Measurements from ENCODE around the gene MTOR. TPM values are rescaled to one million over a fixed set of nuclear protein-coding genes. Genes with fewer than 3 reads are reported as not detected.

The MTOR gene
- total RNA-seq, 1 donor from 2014 or later = 23.6 TPM

- Histone ChIP-seq H3K27ac (no peak overlapping the region), H3K4me3 (no peak overlapping the region), H3K27me3 (no peaks in the 10 kb centered on the region), H3K4me1 (peaks cover 26% of the 10 kb centered on the region), H3K9me3 (no peaks in the 10 kb centered on the region), H3K36me3 (peaks cover 0 to 21% of the 10 kb centered on the region in 2 donors)
- no peak for DNase-seq (ENCODE audit: extremely low spot score in 2 of 2)
- intact Hi-C loops (cut with DNase I) = no loop called here
- TF ChIP-seq, protein P1, sequence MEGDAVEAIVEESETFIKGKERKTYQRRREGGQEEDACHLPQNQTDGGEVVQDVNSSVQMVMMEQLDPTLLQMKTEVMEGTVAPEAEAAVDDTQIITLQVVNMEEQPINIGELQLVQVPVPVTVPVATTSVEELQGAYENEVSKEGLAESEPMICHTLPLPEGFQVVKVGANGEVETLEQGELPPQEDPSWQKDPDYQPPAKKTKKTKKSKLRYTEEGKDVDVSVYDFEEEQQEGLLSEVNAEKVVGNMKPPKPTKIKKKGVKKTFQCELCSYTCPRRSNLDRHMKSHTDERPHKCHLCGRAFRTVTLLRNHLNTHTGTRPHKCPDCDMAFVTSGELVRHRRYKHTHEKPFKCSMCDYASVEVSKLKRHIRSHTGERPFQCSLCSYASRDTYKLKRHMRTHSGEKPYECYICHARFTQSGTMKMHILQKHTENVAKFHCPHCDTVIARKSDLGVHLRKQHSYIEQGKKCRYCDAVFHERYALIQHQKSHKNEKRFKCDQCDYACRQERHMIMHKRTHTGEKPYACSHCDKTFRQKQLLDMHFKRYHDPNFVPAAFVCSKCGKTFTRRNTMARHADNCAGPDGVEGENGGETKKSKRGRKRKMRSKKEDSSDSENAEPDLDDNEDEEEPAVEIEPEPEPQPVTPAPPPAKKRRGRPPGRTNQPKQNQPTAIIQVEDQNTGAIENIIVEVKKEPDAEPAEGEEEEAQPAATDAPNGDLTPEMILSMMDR (IDR thresholded peaks at IDR 0.05) = no peak
- TF ChIP-seq POLR2AphosphoS5 (IDR thresholded peaks at IDR 0.05; ENCODE audit: insufficient read depth in 1 of 2, low read depth in 1 of 2) (no peak), POLR2A (IDR thresholded peaks at IDR 0.05) (no peak)
Measured at GRCh38 chr1:11058026-11058425, 204.3 kb downstream of the MTOR start.

DNA sequence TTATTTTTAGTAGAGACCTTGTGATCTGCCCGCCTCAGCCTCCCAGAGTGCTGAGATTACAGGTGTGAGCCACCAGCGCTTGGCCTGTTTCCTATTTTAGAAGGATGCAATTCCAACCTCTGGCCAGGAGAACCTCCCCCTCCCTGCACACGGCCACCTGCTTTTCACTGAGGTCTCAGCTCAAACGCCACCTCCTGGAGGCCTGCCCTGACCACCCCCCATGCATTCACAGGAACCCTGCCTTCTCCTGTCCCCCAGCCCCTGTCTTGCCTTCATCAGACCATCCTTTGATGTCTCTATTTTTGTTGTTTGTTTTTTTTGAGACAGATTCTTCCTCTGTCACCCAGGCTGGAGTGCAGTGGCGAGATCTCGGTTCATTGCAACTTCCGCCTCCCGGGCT lies 204.9 kb downstream of the MTOR start:
- no peak for TF ChIP-seq POLR2A (IDR thresholded peaks at IDR 0.05)
- intact Hi-C loops (cut with DNase I) = no loop called here
- H3K36me3 ChIP-seq = peaks cover 0 to 21% of the 10 kb centered on the region in 2 donors
- no peaks in the 10 kb centered on the region for H3K9me3 ChIP-seq
- no peaks in the 10 kb centered on the region for H3K27me3 ChIP-seq
- H3K4me3 ChIP-seq = no peak overlapping the region
- H3K27ac ChIP-seq = no peak overlapping the region
- peaks cover 26% of the 10 kb centered on the region for H3K4me1 ChIP-seq
- DNase-seq (ENCODE audit: extremely low spot score in 2 of 2) = no peak

Small RNA genes within 50 kb of the gene (small RNA-seq; reads per million reads assigned to genes)
- gene RNU6-291P (not detected), gene RNU6-537P (not detected), gene RPL39P6 (not detected)

Other genes with a start within 250 kb of the MTOR start
- 213 TPM for gene TARDBP, start 249.9 kb downstream of the MTOR start, total RNA-seq
- gene MASP2, start 215.3 kb downstream of the MTOR start, total RNA-seq = not detected
- gene SRM, start 202.5 kb downstream of the MTOR start, total RNA-seq = 68.0 TPM
- 62.6 TPM for gene EXOSC10, start 162.7 kb downstream of the MTOR start, total RNA-seq
- gene ANGPTL7, start 73.2 kb downstream of the MTOR start, total RNA-seq = 8.6 TPM
- 8.6 TPM for gene UBIAD1, start 10.6 kb upstream of the MTOR start, total RNA-seq
- not detected for gene DISP3, start 216.6 kb upstream of the MTOR start, total RNA-seq

All from vagina (tissue), 2 donors.